Measurements from ENCODE around the gene UBA6.

DNA sequence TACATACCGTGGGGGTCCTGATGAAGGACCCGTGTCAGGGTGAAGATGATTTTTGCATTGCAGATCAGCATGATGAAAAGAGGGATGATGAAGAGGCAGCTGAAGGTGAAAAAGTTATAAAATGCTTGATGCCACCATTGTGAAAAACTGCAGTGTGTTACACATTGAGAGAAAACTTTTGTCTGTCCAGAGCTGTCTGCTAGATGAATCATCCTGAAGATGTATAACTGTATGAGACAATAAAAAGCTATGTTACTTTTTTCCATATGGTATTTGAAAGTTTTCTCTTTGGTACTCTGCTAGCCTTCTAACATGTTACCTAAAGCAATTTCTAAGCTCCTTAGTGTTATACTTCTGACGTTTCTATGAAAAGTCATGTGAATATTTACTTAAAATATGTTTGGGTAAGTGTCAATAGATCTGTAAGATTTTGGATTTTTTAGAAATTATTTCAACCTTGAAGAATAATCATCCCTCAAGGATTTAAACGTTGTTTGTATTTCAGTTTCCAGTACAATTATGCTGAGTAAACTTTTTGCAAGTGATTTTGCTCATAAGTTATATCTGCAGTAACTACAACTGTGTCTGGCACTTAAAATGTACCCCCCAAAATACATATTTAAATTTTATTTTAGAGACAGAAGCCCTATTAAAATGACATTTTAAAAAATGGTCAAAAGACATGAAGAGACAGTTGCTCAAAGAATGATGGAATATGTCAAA lies 43.8 kb upstream of the UBA6 start:
- TF ChIP-seq, protein P1, sequence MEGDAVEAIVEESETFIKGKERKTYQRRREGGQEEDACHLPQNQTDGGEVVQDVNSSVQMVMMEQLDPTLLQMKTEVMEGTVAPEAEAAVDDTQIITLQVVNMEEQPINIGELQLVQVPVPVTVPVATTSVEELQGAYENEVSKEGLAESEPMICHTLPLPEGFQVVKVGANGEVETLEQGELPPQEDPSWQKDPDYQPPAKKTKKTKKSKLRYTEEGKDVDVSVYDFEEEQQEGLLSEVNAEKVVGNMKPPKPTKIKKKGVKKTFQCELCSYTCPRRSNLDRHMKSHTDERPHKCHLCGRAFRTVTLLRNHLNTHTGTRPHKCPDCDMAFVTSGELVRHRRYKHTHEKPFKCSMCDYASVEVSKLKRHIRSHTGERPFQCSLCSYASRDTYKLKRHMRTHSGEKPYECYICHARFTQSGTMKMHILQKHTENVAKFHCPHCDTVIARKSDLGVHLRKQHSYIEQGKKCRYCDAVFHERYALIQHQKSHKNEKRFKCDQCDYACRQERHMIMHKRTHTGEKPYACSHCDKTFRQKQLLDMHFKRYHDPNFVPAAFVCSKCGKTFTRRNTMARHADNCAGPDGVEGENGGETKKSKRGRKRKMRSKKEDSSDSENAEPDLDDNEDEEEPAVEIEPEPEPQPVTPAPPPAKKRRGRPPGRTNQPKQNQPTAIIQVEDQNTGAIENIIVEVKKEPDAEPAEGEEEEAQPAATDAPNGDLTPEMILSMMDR (IDR thresholded peaks at IDR 0.05) = no peak
- TF ChIP-seq ESRRA (IDR thresholded peaks at IDR 0.05; ENCODE audit: borderline replicate concordance, low read length) (no peak), SMC3 (IDR thresholded peaks at IDR 0.05) (no peak), CBX8 (IDR thresholded peaks at IDR 0.05) (no peak)
